G401.6 (cell line): ENCODE results near the gene NSMCE1.

Source experiments
- FAIRE-seq: peaks from 2 replicates; lab custom pipeline; 2012; peaks lifted over from hg19 to GRCh38; lab: Jason Lieb, UNC

Gene NSMCE1

GRCh38 chr16:27191352-27191924 is 77.1 kb downstream of the NSMCE1 start:
- FAIRE-seq = no peak

GRCh38 chr16:27190316-27190871 is 78.2 kb downstream of the NSMCE1 start:
- no peak for FAIRE-seq

- no peak for FAIRE-seq
Measured at GRCh38 chr16:27189335-27189972, 79.1 kb downstream of the NSMCE1 start.

GRCh38 chr16:27188633-27189032 is 79.9 kb downstream of the NSMCE1 start:
- no peak for FAIRE-seq

- no peak for FAIRE-seq
Measured at GRCh38 chr16:27185776-27186130, 82.8 kb downstream of the NSMCE1 start.

GRCh38 chr16:27182906-27183405 is 85.6 kb downstream of the NSMCE1 start:
- FAIRE-seq = no peak

DNA sequence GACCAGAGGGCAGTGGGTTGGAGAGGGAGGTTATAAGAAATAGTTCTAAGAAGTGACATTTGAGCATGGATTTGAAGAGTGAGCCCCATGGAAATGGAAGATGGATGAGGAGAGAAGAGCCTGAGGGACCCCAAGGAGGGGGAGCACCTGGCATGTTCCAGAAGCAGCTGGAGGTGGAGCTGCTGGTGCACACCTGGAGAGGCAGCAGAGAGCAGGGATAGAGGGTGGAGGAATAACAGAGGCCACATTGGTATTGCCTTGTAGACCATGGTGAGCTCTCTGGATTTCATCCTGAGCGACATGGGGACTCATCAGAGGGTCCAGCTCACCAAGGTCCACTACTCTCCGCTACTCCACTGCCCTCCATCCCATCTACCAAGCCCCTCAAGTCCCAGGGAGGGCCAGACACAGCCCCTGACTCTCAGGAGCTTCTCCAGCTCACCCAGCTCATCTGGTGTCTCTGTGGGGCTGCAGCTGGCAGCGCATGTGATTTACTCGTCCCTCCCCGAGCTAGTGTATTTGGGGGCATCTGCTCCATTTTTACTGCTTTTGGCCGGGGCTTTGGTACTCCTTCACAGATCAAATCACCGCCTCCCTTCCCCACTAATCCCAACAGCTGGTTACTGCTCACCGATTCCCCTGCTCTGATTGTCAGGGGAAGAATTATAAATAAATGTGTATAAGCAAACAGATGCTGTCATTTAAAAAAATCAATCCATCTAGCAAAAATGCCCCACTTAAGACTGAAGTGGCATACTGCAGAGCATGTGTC is 87.4 kb downstream of the NSMCE1 start:
- no peak for FAIRE-seq

- FAIRE-seq = no peak
Measured at GRCh38 chr16:27179500-27180072, 89.0 kb downstream of the NSMCE1 start.

GRCh38 chr16:27177031-27177774 is 91.4 kb downstream of the NSMCE1 start:
- FAIRE-seq = no peak

DNA sequence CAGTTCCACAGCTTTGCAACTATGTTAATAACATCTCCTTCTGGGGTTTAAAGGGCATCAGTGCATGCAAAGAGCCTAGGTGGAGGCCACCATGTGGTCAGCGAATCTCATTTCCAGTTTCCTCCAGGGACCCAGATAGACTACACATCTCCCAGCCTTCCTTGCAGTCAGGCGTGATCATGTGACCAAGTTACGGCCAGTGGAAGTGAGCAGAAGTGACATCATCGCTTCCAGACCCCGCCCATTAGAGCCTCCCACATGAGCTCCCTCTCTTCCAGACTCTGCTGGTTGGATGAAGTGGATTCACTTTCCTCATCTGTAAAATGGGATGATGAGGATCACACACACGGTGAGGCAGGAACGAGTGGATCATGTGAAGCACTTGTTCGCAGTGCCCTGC is 92.7 kb downstream of the NSMCE1 start:
- no peak for FAIRE-seq
